HG03521 (cell line): Measurements from ENCODE around the gene SNRPA.

Source experiments
- ATAC-seq: cut with Tn5 transposase; IDR thresholded peaks from one replicate; pipeline ENCODE4 v1.9.1; 2021; ENCODE audit warnings: mild to moderate bottlenecking, moderate library complexity; ENCODE audit not compliant: unreplicated experiment

The SNRPA gene

DNA sequence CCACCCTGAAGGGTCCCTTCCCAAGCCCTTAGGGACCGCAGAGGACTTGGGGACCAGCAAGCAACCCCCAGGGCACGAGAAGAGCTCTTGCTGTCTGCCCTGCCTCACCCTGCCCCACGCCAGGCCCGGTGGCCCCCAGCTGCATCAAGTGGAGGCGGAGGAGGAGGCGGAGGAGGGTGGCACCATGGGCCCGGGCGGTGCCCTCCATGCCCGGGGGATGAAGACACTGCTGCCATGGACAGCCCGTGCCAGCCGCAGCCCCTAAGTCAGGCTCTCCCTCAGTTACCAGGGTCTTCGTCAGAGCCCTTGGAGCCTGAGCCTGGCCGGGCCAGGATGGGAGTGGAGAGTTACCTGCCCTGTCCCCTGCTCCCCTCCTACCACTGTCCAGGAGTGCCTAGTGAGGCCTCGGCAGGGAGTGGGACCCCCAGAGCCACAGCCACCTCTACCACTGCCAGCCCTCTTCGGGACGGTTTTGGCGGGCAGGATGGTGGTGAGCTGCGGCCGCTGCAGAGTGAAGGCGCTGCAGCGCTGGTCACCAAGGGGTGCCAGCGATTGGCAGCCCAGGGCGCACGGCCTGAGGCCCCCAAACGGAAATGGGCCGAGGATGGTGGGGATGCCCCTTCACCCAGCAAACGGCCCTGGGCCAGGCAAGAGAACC is 49.5 kb downstream of the SNRPA start:
- no peak for ATAC-seq

DNA sequence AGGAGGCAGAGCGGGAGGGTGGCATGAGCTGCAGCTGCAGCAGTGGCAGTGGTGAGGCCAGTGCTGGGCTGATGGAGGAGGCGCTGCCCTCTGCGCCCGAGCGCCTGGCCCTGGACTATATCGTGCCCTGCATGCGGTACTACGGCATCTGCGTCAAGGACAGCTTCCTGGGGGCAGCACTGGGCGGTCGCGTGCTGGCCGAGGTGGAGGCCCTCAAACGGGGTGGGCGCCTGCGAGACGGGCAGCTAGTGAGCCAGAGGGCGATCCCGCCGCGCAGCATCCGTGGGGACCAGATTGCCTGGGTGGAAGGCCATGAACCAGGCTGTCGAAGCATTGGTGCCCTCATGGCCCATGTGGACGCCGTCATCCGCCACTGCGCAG is 50.0 kb downstream of the SNRPA start:
- no peak for ATAC-seq

DNA sequence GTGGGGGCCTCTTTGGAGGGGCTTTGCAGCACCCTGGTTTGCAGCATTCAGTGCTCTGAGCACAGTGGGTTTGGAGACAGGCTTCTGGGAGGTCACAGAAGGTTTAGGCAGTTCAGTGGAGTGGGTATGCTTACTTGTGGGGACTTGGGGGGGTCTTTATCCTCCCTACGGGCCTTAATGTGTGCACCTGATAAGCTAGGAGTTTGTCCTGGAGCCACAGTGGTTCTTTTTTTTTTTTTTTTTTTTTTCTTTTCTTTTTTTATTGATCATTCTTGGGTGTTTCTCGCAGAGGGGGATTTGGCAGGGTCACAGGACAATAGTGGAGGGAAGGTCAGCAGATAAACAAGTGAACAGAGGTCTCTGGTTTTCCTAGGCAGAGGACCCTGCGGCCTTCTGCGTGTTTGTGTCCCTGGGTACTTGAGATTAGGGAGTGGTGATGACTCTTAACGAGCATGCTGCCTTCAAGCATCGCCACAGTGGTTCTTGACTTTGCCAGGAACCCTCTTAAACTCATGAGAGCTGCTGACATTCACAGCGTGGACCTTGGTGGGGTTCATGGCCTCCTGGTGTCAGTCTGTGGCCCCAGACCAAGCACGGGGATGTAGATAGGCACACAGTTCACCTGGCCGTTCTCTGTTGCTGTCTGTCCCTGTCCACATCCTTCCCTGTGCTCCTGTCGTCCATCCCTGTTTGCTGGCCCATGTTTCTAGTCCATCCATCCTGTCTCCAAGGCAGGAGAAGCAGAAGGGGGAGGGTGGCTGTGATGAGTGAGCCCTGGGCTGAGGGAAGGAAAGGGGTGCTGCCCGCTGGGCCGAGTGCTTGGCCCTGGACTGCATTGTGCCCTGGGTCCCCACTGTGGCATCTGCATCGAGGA is 50.7 kb downstream of the SNRPA start:
- no peak for ATAC-seq

DNA sequence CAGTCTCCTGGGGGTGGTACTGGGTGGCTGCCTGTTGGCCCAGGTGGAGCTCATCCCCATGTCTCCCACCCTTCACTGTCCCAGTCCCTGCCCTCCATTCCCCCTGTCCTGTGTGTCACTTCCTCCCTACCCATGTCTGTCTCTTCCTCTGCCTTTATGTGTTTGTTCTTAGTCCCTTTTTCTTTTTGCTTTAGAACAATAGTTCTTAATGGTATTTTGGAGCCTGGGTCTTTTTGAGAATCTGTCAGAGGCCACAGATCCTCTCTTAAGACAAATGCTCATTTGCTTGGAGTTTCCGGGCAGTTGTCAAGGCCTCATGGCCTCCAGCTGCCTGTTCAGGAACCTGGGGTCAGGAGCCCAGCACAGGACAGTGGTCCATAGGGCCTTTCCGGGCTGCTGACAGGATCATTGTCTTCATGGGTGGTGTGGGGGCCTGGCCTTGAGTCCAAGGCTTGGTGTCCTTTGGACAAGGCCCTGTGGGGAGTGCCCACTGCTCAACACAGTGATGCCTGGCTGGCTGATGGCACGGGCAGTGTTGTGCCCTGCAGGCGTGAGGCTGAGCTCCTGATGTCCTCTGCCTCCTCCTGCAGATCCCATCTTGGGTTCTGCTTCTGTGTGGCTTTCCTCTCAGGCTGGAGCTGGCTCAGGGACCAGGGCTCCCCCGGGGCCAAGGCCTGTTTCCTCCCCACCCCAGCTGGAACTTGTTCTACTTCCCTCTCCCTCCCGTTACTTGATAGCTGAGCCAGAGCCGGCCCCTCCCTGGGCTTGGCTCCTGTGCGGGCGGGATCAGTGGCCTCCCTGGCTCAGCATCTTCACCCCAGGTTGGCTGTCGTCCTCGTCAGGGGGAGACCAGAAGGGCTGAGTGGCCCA is 51.5 kb downstream of the SNRPA start:
- no peak for ATAC-seq

DNA sequence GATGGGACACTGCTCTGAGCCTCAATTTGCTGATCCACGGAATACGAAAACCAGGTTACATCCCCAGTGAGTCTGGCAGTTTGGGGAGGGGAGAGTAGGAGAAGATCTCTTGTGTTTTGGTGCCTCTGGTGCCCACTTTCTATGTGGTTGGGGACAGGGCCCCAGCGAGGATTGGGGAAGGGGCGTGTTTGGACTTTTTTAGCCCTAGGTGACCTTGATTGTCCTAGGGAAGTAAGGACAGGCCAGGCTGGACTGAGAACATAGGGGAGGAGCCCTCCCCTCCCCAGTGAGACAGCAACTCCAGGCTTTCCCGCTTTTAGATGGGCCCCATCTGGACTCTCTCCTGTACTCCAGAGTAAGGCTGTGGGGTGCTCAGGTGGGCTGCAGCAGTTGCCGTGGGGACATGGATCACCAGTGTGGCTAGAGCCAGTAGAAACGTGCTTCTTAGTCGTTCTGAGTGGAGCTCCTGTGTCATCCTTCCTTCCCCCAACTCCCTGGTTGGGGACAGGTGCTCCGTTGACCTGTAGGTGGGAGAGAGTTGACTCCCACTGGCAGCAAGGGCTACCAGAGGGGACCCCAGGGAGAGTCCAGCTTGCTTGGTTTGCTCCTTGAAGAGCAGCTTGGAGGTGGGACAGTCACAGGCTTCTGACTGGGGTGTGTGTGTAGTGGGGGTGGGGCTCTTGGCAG is 52.3 kb downstream of the SNRPA start:
- no peak for ATAC-seq

DNA sequence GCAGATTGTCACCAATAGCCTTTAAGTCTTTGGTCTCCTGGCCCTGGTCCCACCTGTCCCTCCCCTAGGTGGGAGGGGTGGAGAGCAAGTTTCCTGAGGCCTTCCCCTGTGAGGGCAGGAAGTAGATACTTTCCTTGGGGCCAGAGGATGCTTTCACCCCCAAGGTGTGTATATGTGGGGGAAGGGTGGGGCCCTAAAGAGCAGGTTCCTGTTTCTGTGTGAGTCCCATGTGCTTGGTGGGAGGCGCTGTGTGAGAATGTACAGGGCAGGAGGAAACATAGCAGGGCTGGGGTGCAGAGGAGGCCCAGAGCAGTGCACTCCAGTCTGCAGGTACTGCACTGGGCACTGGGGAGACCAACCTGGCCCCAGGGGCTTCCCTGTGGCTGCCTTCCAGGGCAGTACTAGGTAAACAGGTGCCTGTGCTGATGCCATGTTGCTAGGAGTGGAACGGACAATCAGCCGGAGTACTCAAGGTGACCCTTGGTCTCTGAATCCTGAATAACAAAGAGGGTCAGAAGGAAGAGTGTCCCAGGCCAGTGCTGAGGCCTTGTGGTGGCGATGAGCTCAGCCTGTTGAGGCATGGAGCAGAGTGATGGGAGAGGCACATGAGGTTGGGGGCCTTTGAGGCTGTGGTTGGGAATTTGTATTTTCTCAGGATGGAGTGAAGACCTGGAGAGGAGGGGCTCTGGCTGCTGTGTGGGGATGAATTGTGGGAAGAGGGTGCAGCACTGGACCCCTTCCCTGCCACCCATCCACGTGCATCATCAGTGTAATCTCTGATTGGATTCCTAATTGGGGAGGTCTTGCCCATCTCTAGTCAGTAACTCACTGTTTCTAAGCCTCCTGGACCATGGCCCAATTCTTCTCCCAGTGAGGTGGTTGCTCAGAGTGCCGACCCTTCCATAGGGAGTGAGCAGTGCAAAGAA is 53.1 kb downstream of the SNRPA start:
- no peak for ATAC-seq

DNA sequence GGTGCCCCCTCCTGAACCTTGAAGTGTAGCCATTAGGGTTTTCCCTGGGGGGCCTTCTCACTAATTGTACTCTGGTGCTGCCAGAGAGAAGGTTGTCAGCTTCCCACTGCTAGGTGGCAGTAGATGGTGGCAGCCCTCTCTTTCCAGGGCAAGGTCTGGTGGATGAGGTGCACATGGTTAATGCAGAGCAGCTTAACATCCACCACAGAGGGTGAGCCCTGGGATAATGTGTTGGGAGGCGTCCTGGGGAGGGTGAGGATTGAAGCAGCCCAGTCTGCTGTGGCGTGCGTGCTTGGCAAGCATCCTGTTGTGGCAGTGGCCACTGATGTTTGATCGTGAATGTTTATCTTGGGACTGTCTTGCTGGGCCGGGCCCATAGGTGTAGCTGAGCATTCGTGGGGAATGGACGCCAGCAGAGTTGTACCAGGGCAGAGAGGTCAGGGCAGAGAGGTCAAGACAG is 53.8 kb downstream of the SNRPA start:
- ATAC-seq = no peak

DNA sequence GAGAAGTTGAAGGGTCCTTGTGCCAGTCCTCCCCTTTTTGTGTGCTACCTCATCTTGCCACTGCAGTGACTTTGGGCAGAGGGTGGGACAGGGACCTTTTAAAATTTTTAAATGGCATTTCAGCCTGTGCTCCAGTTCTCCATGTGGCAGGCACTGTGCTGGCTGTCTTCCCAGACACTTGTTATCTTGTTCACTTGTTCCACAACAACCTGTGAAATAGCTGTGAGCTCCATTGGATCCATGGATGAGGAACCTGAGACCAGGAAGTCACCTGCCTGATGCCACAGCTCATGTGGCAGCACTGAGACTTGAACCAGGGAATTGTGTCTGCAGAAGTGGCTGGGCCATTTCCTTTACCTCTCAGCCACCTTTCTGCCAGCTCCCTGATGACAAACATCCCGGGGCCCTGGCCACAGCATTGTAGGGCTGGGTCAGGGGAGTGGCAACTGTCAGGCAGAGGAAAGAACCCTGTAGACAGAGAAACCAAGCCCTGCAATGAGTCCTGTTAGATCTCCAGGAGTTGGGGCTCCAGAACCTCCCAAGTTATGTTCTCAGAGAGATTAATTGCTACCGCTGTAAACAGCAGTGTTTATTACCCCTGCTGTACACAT is 54.4 kb downstream of the SNRPA start:
- no peak for ATAC-seq

DNA sequence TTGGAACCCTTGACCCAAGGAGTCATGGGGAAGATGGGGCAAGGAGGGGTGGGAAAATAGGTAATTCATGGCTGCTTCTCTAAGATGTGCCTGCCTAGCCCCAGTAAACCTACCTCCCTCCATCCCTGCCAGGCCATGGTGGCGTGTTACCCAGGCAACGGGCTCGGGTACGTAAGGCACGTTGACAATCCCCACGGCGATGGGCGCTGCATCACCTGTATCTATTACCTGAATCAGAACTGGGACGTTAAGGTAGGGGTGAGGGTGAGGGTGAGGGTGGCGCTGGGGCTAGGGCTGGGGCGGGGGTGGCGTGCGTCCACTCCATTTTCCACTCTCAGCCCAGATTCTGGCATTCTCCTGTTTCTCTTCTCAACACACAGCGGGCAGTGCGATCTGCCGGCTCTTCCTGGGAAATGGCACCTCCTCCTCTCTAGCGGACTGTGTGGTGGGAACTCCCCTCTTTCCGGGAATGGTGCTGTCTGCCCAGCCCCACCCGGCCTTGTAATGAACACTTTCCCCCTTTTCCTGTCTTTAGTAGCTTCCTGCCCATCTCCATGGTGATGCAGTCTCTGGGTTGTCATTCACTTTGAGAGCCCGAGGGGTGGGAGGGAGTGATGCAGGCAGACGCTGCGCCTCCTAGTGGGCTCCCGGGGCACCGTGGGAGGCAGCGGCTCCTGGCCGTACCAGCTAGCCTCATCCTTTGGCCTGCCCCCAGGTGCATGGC is 55.6 kb downstream of the SNRPA start:
- ATAC-seq = no peak

DNA sequence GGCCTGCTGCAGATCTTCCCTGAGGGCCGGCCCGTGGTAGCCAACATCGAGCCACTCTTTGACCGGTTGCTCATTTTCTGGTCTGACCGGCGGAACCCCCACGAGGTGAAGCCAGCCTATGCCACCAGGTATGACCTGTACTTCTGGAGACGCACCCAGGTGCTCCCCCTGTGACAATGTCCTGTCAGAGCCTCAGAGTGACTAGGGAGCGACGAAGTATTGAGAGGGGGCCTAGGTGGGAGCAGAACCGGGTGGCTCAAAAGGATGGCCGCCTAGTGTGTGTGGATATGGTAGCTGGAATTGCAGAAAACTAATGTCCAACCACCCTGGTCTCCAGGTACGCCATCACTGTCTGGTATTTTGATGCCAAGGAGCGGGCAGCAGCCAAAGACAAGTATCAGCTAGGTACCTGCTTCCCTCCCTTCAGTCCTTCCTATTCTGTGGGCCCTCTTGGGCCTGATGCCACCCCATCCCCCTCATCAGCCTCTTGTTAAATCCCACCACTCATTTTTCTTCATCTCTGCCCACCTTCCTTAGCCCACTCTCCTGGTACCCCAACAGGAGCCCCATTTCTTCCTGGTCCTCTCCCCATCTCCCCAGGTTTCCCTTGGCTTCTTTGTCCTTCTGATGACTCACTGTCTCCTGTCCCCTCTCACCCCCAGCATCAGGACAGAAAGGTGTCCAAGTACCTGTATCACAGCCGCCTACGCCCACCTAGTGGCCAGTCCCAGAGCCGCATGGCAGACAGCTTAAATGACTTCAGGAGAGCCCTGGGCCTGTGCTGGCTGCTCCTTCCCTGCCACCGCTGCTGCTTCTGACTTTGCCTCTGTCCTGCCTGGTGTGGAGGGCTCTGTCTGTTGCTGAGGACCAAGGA is 56.4 kb downstream of the SNRPA start:
- ATAC-seq = no peak

DNA sequence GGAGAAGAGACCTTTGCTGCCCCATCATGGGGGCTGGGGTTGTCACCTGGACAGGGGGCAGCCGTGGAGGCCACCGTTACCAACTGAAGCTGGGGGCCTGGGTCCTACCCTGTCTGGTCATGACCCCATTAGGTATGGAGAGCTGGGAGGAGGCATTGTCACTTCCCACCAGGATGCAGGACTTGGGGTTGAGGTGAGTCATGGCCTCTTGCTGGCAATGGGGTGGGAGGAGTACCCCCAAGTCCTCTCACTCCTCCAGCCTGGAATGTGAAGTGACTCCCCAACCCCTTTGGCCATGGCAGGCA is 57.0 kb downstream of the SNRPA start:
- ATAC-seq = no peak

DNA sequence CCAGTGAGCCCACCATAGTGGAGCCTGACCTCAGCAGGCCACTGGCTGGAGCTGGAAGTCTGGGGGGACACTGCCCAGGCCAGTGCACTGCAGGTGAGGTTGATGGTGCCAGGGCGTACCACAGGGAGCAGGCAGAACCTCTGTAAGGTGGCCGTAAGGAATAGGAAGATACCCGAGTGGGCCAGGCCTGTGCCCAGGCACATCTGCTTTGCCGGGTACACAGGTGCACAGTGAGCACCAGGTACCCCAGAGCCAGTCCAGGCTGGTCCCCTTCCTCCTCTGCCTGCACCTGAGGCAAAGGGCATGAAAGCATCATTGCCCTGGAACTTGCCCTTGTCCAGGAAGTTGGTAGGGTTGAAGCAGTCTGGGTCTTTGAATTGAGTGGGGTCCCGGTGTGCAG is 57.5 kb downstream of the SNRPA start:
- ATAC-seq = no peak

DNA sequence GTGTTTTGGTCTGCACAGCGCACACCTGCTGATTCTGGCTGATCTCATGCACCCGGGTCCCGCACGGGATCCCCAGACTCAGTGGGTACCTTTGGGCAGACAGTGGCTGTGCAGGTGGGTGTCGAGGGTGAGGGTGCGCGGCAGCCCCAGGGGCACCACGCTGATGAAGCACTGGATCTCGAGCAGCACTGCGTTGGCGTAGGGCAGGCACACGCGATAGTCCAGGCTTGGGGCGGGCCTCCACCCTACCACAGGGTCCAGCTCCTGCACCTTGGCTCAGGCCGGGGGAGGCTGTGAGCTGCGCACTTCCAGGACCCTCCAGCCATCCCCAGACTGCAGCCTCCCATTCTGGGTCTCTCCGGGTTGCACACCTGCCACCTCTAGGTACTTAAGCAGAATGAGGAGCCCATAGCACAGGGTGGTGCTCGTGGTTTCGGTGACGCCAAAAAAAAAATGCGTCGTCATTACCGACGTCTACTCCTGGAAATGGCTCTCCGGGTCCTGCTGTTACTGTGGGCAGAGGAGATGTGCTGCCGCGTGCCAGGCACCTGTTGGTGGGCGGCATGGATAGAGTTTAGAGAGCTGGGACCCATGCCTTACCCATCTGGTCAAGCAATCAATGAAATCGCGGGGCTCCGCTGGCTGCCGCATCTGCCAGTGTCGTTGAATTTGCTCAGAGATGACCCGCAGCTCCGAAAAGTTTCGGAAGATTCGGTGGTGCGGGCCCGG is 58.5 kb downstream of the SNRPA start:
- ATAC-seq = no peak

DNA sequence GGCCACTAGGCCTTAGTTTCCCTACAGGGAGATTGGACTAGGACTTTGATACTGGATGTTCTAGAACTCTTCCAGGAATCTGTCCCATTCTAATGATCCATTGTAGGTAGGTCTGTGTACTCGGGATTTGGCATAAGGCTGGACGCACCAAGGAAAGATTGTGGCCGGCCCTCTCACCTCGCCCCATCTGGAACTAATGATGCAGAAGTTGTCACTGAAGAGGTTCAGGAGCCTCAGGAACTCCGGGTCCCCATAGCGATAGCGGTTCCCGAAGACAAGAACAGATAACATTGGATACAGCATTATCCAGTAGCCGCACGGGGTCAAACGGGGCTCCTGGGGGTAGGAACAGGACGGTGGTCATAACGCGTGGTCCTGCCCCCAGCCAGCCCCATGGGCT is 59.2 kb downstream of the SNRPA start:
- no peak for ATAC-seq

DNA sequence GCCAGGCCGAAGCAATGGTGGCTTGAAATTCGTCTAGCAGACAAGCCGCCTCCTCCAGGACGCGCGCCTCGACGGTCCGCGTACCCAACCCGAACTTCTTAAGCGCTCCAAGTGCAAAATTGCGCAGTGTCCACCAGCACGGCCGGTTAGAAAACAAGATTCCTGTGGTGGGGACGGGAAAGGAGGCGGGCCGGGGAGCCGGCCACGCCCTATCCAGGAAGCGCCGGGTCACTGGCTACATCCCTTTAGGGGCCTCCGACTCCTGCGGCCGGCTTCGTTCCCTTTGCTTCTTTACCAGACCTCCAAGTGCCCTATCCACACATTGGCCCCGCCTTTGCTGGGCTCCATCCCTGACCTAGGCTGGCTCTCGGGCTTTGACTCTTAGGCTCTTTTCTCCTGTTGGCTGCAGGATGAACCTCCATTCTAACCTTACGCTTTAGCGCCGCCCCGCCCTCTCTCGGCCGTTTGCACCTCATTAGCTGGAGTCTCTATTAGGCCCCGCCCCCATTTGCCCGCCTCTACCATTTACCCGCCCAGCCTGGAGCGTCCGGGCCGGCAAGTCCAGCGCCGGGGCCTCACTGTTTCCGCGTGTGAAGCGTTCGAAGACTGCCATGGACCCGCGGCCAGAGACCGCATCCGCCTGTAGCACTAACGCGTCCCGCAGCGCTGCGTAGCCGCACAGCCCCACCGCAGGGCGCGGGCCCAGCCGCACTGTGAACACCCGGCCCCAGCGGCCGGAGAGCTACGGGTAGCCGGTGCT is 59.8 kb downstream of the SNRPA start:
- peak; percentile 47 for ATAC-seq

DNA sequence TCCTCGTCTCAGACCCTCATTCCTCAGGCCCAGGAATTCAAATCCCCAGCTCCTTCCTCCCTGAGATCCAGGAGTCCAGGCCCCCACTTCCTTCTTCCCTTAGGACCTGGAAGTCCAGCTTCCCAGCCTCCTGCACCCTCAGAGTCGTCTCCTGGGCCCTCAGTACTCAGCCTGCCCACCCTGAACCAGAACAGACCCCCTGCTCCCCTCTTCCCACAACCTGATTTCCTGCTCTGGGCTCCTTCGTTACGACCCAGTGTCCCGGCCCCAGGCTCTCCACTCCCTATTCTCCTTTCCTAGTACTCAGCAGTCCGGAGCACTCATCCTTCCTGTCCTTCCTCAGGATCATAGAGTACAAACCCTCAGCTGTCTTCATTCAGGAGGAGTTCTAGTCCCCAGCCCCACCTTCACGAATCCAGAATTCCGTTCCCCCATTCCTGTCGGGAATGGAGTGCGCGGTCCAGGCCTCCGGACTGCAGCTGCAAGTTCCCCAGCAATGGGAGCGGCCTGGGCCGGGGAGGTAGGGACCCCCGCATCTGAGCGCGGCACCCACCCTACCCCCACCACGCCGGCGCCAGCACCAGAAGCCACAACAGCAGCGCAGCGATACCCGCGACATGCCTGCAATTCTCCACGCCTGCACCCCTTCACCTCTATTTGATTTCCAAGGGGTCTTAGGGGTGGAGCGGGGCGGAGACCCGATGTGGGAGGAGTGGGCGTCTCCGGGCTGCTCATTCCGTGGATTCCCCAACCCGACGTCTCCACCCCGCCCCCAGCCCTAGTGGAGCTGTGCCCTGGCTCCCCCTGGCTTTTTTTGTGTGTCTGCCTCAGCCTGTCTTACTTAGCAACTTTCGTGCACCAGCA is 60.7 kb downstream of the SNRPA start:
- no peak for ATAC-seq
